GM23338 (cell line): ENCODE results near the gene FPGS.

Experiments
- CREB1 ChIP-seq: fragments of 250-450 bp; sonication (Bioruptor Pico); IDR thresholded peaks from 2 replicates; pipeline ENCODE4 v1.5.0; 2020; ENCODE audit warnings: low read depth, mild to moderate bottlenecking, moderate library complexity
- EZH2 ChIP-seq: fragments of 200-600 bp; sonication (generic); IDR thresholded peaks from one replicate; pipeline ENCODE4 v1.8.0; 2017; ENCODE audit warnings: antibody characterized with exemption, mild to moderate bottlenecking, low read depth; ENCODE audit not compliant: unreplicated experiment
- EZH2phosphoT487 ChIP-seq: fragments of 200-600 bp; sonication (generic); IDR thresholded peaks from one replicate; pipeline ENCODE4 v1.8.1; 2018; ENCODE audit warnings: antibody characterized with exemption; ENCODE audit not compliant: unreplicated experiment
- JUNB ChIP-seq: IDR thresholded peaks from one replicate; pipeline ENCODE4 v1.6.1; 2016; ENCODE audit warnings: antibody characterized with exemption; ENCODE audit not compliant: unreplicated experiment
- NANOG ChIP-seq: IDR thresholded peaks from 2 replicates; pipeline ENCODE4 v1.6.1; 2016; ENCODE audit warnings: antibody characterized with exemption, borderline replicate concordance
- POLR2AphosphoS5 ChIP-seq: IDR thresholded peaks from 2 replicates; pipeline ENCODE4 v1.6.1; 2016; ENCODE audit warnings: antibody characterized with exemption, low read depth
- STAT1 ChIP-seq: IDR thresholded peaks from one replicate; pipeline ENCODE4 v1.6.1; 2016; ENCODE audit warnings: antibody characterized with exemption; ENCODE audit not compliant: unreplicated experiment
- ZNF331 ChIP-seq: fragments of 250-450 bp; sonication (Bioruptor Pico); IDR thresholded peaks from 2 replicates; pipeline ENCODE4 v1.5.0; 2020; ENCODE audit warnings: low read depth, mild to moderate bottlenecking, moderate library complexity
- TF ChIP-seq, protein P1 (sequence below), 2 experiments: fragments of 200-600 bp in 1 of 2; sonication (generic) in 1 of 2; conservative IDR thresholded peaks; 2 replicates each; pipeline versions ENCODE4 v1.5.1 to v1.6.1; 2016 to 2017; ENCODE audit warnings: antibody characterized with exemption in 2 of 2, low read depth in 2 of 2, mild to moderate bottlenecking in 2 of 2, moderate library complexity in 1 of 2
- TF ChIP-seq, protein P2 (sequence below): IDR thresholded peaks from one replicate; pipeline ENCODE4 v1.6.1; 2018; ENCODE audit warnings: antibody characterized with exemption; ENCODE audit not compliant: unreplicated experiment
- TF ChIP-seq, protein P3 (sequence below): IDR thresholded peaks from 2 replicates; pipeline ENCODE4 v1.6.1; 2016; ENCODE audit warnings: antibody characterized with exemption

DNA sequence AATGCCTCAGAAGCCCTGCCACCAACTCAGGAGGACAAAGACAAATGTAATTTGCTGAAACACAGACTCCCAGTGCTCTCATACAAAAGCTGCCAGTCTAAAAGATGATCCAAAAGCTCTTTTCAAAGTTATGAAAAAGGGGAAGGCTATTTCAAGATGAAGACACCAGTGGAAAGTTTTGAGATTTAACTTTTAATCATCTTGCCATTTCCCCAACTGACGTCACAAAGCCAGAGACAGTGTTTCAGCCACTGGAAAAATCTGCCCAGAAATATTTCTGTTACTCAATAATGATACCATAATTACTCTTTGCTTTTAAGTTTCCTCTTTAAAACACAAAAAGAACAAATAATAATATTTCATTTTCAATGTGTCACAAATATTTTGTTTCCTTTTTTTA lies 30.9 kb downstream of the FPGS start:
- TF ChIP-seq, protein P1, sequence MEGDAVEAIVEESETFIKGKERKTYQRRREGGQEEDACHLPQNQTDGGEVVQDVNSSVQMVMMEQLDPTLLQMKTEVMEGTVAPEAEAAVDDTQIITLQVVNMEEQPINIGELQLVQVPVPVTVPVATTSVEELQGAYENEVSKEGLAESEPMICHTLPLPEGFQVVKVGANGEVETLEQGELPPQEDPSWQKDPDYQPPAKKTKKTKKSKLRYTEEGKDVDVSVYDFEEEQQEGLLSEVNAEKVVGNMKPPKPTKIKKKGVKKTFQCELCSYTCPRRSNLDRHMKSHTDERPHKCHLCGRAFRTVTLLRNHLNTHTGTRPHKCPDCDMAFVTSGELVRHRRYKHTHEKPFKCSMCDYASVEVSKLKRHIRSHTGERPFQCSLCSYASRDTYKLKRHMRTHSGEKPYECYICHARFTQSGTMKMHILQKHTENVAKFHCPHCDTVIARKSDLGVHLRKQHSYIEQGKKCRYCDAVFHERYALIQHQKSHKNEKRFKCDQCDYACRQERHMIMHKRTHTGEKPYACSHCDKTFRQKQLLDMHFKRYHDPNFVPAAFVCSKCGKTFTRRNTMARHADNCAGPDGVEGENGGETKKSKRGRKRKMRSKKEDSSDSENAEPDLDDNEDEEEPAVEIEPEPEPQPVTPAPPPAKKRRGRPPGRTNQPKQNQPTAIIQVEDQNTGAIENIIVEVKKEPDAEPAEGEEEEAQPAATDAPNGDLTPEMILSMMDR (conservative IDR thresholded peaks at IDR 0.05; ENCODE audit: low read depth in 2 of 2), result no peak
- TF ChIP-seq, protein P2, sequence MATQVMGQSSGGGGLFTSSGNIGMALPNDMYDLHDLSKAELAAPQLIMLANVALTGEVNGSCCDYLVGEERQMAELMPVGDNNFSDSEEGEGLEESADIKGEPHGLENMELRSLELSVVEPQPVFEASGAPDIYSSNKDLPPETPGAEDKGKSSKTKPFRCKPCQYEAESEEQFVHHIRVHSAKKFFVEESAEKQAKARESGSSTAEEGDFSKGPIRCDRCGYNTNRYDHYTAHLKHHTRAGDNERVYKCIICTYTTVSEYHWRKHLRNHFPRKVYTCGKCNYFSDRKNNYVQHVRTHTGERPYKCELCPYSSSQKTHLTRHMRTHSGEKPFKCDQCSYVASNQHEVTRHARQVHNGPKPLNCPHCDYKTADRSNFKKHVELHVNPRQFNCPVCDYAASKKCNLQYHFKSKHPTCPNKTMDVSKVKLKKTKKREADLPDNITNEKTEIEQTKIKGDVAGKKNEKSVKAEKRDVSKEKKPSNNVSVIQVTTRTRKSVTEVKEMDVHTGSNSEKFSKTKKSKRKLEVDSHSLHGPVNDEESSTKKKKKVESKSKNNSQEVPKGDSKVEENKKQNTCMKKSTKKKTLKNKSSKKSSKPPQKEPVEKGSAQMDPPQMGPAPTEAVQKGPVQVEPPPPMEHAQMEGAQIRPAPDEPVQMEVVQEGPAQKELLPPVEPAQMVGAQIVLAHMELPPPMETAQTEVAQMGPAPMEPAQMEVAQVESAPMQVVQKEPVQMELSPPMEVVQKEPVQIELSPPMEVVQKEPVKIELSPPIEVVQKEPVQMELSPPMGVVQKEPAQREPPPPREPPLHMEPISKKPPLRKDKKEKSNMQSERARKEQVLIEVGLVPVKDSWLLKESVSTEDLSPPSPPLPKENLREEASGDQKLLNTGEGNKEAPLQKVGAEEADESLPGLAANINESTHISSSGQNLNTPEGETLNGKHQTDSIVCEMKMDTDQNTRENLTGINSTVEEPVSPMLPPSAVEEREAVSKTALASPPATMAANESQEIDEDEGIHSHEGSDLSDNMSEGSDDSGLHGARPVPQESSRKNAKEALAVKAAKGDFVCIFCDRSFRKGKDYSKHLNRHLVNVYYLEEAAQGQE, result no peak
- TF ChIP-seq STAT1 (no peak), POLR2AphosphoS5 (no peak), EZH2 (no peak), EZH2phosphoT487 (no peak), NANOG (no peak), ZNF331 (no peak), JUNB (no peak), CREB1 (no peak)
- TF ChIP-seq, protein P3, sequence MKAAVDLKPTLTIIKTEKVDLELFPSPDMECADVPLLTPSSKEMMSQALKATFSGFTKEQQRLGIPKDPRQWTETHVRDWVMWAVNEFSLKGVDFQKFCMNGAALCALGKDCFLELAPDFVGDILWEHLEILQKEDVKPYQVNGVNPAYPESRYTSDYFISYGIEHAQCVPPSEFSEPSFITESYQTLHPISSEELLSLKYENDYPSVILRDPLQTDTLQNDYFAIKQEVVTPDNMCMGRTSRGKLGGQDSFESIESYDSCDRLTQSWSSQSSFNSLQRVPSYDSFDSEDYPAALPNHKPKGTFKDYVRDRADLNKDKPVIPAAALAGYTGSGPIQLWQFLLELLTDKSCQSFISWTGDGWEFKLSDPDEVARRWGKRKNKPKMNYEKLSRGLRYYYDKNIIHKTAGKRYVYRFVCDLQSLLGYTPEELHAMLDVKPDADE, result no peak
